ENCODE measurements around the gene SAP30BP. TPM values are rescaled to one million over a fixed set of nuclear protein-coding genes. Genes with fewer than 3 reads are reported as not detected.
A peak's percentile ranks its signal among the peaks of the same experiment; 100 is the strongest.

Gene SAP30BP
- total RNA-seq, 2 donors from 2014 or later: 56.7 to 66.1 TPM

DNA sequence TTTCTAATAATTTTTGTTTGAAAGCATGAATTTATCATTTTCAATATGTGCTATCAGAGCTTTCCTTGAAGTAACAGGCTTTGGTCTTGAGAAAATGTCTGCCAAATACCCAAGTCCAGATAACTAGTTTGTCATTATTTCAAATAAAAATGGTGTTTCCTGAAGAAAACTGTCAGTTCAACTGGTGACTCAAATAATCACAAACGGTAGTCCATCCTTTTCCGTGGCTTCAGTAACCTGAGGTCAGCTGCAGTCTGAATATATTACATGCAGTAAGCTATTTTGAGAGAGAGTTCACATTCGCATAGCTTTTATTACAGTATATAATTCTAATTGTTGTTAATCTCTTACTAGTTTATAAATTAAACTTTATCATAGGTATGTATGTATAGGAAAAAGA, 9.3 kb downstream of the SAP30BP start:
- intact Hi-C loops (cut with DNase I): loop anchor here in 1 of 2 donors (5.0 kb wide), 1 partner anchor 76 kb away; no protein-coding TSS in a partner anchor
- no peak for DNase-seq (ENCODE audit: low spot score)

DNA sequence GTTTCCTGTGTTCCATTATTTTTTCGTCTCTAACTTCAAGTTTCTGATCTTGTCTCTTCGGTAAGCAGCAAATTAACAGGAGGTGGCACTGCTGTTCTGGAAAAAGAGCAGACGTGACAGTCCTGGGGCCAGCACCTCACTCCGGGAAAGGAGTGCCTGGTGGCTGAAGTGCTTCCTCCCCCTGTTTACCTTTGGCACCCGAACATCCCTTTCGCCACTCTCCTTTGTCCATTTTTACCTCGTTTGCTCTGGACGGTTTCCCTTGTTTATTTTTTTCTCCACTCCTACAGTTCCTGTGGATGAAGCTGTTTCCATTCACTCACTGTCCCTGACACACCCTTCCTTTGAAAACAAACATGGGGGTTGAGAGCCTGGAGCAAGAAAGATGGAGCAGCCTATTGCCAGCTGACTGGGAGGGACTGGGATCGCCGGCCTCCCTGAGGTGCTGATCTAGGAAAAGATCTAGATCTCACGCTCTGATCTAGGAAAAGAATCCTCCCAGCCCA, 12.6 kb downstream of the SAP30BP start:
- intact Hi-C loops (cut with DNase I): loop anchor here (1.0 to 5.0 kb wide), 2 partner anchors 72 to 73 kb away; no protein-coding TSS in a partner anchor
- DNase-seq (ENCODE audit: low spot score): peak; percentile 71

DNA sequence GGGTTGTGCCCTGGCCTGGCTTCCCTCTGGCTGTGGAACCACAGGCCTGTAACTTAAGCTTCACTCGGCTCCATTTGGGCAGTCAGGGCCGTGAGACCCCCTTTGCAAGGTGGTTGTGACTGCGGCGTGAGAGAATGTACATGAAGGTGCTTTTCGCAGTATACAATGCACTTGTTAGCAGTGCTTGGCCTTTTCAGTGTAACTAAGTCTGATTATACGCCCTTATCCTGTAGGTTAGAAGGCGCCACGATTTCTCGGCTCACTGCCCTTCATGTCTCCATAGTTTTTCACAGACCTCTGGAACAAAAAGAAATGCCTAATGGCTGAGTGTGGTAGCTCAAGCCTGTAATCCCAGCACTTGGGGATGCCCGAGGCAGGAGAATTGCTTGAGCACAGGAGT, 13.3 kb downstream of the SAP30BP start:
- intact Hi-C loops (cut with DNase I): loop anchor here in 1 of 2 donors (1.0 kb wide), 1 partner anchor 71 kb away; no protein-coding TSS in a partner anchor
- DNase-seq (ENCODE audit: low spot score): peak; percentile 32

DNA sequence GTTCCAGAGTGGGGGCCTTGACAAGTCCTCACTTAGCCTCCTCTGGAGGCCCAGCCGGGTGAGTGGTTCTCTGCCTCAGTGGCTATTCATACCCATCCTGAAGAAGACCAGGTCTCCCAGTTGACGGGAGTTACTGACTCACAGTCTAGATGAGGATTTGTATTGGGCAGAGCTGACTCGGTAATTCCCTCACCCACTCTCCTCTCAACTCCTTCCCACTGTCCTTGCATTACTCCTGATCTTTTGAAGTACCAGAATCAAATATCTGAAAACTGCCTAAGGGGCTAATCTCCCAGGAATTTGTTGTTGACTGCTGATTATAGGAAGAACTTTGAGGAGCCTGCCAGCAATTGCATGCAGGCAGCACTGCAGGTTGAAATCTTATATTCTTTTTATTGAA, 14.2 kb downstream of the SAP30BP start:
- peak; percentile 29 for DNase-seq (ENCODE audit: low spot score)
- intact Hi-C loops (cut with DNase I): no loop called here

DNA sequence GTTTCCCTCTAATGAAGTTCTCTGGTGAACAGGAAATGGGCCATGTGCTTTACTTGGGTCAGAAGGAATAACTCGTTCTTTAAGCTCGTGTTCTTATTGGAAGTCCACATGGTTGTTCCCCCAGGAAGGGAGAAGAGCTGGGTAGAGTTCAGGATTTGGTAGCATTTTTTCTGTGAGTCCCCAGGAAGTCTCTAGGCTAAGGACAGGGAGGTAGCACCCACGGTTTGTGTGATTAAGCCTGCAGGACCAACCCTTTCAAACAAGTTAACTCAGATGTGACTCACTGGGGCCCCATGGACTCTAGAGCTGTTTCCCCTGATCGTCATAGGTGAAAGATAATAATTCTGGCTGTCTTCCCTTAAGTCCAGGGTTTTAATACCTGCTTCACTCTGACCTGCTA, 16.4 kb downstream of the SAP30BP start:
- intact Hi-C loops (cut with DNase I): no loop called here
- DNase-seq (ENCODE audit: low spot score): peak; percentile 9

DNA sequence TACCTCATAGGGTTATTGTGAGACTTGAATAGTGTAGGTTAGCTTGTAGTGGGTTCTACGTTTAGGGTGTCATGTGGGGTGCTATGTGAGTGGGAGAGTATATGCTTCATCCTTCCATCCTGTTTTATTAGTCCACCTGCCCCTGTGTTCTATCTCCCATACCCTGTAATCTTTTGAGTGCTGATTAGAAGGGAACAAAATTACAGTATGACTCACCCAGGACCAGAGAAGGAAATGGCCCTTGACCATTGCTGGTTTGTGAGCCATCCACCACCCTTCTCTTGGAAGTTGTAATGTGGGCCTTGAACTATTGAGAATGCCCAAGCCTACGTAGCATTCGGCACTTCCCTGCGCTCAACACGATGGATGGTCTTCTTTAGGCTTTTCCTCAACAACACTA, 17.1 kb downstream of the SAP30BP start:
- intact Hi-C loops (cut with DNase I): no loop called here
- DNase-seq (ENCODE audit: low spot score): no peak

DNA sequence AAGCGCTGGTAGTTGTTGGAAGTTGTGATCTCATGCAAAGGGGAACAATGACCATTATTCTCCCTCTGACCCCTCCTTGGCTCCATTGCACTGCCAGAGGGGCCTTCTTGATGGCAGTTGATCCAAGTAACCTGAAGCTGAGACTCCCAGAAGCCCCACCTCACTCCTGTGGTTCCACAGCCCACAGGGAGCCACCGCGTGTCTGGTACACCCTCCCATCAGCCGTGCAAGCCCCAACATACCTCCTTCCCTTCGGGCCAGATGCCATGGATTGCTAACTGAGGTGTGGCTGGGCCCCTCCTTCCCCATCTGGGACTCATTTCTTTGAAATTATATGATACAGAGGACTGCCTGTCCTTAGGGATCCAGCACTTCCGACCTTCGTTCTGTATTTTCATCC, 17.8 kb downstream of the SAP30BP start:
- peak; percentile 22 for DNase-seq (ENCODE audit: low spot score)
- intact Hi-C loops (cut with DNase I): loop anchor here in 1 of 2 donors (5.0 kb wide), 1 partner anchor 57 kb away; no protein-coding TSS in a partner anchor

DNA sequence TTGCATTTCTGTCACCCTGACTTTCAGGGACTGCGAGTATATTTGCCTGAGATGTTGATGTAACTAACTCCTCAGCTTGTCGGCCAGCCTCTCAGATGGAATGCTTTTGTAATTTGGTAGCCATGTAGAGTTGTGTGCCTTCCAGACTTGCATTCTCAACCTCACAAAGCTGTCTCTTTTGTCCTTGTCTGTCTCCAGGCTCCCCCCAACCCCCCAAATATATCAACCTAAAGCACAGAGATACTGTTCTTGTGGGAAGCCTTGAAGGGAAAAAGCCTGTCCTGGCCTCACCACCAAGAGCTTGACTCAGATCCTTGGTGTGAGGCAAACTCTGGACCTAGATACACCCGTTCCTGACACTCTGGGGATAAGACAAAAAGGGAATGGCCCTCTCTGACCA, 18.4 kb downstream of the SAP30BP start:
- intact Hi-C loops (cut with DNase I): loop anchor here in 1 of 2 donors (5.0 kb wide), 1 partner anchor 57 kb away; no protein-coding TSS in a partner anchor
- no peak for DNase-seq (ENCODE audit: low spot score)

DNA sequence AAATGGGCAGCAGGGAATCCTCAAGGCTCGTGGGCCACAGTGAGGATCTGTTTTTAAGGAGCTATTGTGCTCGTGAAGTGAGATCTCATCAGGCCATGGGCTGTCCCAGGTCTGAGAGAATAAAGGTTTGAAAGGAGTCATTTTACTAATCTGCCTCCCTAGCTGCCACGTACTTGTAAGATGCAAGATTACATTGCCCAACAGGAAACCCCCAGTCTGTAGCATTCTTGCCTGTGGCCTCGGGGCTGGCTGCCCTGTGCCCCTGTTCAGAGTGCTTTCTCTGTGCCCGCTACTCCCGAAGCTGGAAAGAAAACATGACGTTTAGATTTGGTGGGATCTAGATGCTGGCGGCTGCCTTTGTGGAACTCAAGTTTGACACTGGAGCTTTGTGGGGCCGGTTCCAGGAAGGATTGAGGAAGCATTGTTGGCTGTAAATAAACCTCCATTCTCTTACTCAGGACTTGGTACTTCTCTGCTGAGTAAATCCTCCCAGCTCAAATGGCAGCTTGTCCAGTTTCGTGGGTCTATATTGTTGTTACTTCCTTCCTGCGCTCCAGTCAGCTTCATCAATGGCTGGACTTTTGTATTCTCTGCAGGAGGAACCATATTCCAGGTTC, 21.2 kb downstream of the SAP30BP start:
- peak; percentile 75 for DNase-seq (ENCODE audit: low spot score)
- intact Hi-C loops (cut with DNase I): loop anchor here in 1 of 2 donors (5.0 kb wide), 1 partner anchor 54 kb away; no protein-coding TSS in a partner anchor

DNA sequence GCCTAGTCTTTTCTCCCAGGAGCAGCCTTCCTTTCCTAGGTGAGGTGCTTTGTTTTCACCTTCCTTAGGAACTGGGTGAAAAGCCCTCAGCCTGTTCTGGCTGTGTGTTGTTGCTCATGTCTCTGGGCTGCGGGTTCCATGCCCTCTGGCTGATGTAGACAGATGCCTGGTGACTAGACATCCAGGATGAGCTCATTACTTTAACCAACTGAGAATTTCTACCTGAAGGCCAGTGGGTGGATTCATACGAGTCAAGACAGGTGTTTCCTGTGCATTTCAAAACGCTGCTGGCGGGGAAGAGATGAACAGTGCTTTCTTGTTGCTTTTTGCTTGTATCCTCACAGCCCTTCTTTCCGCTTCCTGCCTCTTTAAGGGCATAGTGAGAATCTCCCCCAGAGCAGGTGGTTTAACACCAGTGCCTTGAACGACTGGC, 22.3 kb downstream of the SAP30BP start:
- intact Hi-C loops (cut with DNase I): loop anchor here in 1 of 2 donors (5.0 kb wide), 1 partner anchor 53 kb away; no protein-coding TSS in a partner anchor
- peak; percentile 16 for DNase-seq (ENCODE audit: low spot score)

DNA sequence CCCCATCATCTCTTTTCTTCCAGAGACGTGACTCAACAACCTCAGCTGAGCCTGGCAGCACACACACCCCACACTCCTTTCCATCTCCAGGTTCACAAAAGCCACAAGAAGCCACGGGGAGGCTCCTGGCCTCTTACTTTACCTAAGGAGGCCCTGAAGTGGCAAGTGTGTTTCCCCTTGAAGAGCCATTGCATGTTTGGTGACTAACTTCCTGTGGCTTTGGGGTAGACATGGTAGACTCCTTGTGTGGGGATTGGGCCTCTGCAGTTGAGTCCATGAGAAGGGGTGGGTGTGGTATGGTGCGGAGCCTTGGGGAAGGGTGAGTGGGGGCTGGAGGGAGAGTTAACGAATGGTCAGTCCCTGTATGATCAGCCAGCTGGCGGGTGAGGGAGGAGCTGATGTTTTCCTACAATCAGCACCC, 24.2 kb downstream of the SAP30BP start:
- intact Hi-C loops (cut with DNase I): no loop called here
- peak; percentile 45 for DNase-seq (ENCODE audit: low spot score)

DNA sequence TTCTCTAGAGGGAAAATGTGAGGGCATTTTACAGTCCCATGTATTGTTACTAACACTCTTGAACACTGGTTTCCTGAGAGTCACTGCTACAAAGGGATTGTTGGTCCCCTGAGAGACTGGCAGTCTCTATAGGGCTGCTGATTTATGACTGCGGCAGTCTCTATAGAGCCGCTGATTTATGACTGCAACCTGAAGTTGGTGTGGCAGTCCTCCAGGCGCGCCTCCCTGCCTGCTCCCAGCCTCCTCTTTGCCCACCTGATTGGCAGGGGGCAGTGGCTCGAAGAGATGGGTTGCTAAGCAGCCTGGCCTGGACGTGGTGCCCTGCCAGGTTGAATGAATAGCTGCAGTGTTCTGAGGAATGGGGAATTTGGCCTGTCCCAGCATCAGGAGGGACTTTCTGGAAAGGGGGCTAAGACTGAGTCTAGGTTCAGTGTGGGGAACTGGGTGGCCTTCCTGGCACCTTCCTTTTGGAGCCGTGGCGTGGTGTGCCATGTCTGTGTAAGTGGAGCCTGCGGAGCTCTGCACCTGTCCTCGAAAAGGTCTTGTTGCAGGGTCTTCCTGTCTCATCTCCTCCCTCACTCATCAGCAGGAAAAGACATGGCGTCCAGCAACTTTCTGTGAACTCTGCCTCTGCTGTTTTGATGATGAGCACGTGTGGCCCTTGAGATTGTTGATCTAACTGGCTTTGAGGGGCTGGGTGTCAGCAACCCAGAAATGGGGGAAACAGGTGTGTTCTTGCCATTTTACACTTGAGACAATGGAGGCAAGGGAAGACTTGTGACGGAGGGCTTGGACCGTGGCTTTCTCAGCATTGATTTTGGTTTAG, 24.9 kb downstream of the SAP30BP start:
- peak; percentile 45 for DNase-seq (ENCODE audit: low spot score)
- intact Hi-C loops (cut with DNase I): no loop called here

DNA sequence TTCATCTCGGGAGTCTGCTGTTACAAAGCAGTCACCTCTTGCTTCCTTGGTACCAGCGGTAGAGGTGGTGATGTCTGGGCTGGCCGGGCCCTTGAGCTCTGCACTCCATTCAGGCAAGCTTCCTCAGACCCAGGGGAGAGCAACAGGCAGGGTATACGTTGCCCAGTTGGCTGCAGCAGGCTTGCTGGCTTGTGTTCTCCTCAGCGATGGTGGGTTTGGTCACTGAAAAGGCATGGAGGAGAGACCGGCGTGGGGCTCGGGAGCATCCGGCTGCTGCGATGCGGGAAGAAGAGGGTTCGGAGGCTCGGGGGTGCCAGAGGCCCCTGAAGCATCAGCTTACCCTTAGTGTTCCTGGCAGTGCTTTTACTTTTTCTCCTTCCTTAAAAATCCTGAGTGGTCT, 25.8 kb downstream of the SAP30BP start:
- peak; percentile 74 for DNase-seq (ENCODE audit: low spot score)
- intact Hi-C loops (cut with DNase I): no loop called here

DNA sequence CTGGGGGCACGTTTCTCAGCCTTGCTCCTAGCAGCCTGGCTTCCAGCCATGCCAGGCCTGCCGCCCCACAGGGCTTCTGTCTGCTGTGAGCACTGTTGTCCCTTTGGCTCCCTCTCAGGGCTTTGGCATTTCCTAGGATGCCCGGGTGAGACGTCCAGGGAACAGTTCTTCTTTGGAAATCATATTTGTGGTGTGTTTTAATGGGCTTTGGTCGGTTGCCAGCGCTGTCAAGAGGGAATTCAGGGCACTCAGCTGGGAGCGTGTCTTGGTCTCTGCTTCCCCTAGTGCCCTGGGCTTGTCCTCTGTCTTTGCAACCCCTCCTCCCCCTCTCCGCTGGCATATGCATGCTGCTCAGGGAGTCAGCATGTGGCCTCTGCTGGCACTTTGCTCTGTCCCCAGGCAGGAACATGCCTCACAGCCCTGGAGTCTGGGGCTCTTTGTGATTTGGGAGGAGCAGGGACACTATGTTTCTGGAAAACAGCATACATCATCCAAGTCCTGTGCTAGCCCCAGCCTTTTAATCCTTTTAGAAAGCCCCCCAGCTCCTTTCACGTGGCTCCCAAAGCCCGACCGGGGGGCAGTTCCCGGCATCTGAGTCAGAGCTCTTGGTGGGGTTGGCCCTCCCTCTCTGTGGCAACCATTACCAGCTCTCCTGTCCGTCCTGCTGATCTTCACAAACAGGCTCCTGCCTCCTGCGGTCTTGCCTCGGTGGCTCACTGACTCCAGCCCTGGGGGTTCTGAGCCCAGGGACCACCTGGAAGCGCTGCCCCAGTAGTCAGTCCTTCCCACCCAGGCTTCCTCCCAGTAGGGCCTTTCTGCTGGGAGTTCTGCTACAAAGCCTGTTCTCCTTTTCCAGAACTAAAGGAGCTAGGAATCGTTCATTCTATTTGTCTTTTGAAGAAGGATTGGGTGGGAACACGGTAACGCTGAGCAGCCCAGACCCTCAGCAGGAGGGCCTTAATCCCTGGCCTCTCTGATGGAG, 26.7 kb downstream of the SAP30BP start:
- DNase-seq (ENCODE audit: low spot score): peak; percentile 68
- intact Hi-C loops (cut with DNase I): no loop called here

DNA sequence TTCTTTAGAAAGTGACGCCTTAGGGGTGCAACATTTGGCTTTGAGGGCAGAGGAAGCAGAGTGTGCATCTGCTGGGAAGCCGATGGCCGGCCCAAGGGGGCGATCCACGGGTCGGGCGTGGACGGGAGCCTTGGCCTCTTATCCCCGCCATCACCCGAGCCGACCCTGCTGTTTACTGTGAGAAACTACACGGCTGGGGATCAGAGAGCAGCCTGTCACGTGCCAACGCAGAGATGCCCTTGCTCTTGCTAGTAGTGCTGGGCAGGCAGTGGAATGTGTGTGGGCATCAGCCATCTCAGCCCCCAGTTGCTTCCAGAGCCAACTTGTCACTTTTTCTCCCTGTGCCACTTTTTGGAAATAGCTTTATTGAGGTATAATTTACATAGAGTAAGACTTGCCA, 27.4 kb downstream of the SAP30BP start:
- intact Hi-C loops (cut with DNase I): no loop called here

DNA sequence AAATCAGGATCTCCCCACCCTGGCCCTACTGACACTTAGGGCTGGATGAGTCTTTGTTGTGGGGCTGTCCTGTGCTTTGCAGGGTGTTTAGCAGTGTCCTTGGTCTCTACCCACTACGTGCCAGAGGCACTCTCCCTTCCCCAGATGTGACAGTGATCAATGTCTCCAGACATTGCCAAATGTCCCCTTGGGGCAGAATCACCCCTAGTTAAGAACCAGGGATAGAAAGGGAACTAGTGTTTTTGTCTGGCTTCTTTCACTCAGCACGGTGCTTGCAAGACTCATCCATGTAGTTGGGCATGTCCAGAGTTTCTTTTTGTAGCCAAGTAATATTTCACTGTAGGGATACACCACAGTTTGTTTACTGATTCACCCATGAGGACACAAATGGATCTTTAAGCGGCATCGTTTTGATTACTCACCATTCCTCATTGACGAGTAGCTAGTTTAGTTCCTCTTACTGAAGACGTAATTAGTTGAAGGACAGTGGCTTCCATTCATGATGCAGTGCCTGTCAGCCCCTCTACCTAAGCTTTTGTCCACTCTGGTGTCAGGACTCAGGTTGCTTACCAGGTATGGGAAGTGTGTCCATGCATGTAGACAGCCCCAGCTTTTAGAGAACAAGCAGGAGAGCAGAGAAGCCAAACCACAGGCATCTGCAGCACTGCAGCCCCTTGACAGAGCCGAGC, 28.1 kb downstream of the SAP30BP start:
- peak; percentile 1 for DNase-seq (ENCODE audit: low spot score)
- intact Hi-C loops (cut with DNase I): no loop called here

More for the DNA sequence above, 27.4 kb downstream of the SAP30BP start:
- DNase-seq (ENCODE audit: low spot score): peak; percentile 34

DNA sequence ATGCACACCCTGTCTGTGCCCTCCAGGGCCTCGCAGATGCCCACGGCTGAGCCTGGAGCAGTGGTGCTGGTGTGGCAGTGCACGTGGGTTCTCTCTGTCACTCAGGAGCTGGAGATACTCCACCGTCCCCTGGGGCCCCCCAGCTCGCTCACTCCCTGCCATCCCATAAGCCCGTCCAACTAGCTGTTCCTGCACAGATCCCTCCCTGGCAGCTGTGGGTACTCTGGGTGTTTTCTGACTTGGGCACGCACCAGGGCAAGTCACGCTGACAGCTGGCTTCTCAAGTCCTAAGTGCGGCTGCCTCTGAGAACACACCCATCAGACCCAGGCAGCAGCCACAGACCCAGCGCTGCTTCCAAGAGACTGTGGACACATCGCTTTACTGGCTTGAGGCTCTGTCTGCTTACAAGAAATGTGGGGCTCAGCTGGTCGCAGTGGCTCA, 28.7 kb downstream of the SAP30BP start:
- intact Hi-C loops (cut with DNase I): no loop called here
- DNase-seq (ENCODE audit: low spot score): no peak

DNA sequence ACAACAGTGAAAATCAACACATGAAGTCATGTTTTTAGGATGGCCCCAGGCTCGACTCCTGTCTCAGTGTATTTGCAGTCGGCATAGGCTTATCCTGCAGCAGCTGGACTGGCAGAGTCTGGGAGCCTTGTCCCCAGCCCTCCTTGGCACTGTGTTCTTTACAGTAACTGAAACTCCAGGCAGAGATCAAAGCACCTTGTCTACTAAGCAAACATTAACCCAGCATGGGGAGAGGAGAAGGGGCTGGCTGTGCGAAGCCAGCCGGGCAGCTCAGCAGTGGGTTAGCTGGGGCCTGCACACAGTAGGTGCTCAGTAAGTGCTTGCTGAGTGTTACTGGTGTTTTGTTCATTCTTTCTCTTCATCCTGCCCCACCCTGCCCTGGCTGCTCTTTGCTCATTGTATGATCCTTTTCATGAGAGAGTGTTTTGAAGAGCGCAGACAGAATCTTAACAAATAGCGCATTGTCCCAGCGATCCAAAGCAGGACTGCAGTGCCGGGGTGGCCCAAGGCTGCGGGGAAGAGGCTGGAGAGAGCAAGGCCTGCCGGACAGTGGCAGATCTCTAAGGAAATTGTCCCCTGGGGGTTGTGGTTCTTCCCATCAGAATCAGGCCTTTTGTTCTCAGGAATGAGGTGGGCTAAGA, 30.6 kb downstream of the SAP30BP start:
- DNase-seq (ENCODE audit: low spot score): no peak
- intact Hi-C loops (cut with DNase I): no loop called here

Data from posterior vena cava (tissue), 2 donors.